Measurements from ENCODE around the gene ARF1. TPM values are rescaled to one million over a fixed set of nuclear protein-coding genes. Genes with fewer than 3 reads are reported as not detected.

ARF1 gene
- total and polyA plus RNA-seq, 2 donors (not counting 1 experiment from before 2014, with no cell fraction given): 193 to 389 TPM

DNA sequence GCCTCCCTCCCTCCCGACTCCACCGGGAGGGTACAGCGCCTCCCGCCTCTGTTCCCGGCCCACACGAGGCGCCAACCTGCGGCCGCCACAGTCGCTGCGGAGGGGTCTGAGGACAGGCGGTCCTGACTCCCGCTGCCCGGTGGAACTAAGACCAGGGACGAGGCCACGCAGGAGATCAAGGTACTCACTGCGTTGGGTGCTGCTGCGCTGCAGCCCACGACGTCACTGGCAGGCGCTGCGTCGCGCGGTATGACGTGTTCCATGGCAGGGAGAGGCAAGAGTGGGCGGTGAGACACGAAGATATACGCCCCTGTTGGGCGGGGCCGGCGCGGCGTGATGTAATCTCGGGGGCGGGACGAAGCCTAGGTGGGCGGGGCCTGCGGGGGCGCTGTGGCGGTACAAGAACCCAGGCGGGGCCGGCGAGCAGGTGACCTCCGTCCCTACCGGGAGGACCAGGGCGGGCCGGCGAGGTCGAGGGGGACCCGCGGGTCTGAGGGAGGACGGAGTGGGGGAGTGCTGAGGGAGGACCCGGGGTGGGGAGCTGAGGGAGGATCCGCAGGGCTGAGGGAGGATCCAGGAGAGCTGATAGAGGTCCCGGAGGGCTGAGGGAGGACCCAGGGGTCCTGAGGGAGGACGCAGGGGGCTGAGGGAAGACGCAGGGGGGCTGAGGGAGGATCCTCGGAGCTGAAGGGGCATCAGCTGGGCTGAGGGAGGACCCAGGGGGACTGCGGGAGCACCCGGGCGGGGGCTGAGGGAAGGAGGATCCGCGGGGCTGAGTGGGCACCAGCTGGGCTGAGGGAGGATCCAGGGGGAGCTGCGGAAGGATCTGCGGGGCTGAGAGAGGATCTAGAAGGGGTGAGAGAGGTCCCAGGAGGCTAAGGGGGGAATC is 26.8 kb downstream of the ARF1 start, which contains the start of gene MRPL55:
TSS of gene MRPL55 (minus strand) at position 227 of the 889 bp plus-strand sequence. CDS start 1,039 bp downstream, outside the sequence.
- H2AFZ ChIP-seq (ENCODE audit: insufficient read depth, low read depth, low read length, poor library complexity, severe bottlenecking): peak within 1 kb of the TSS; percentile 80
- H4K20me1 ChIP-seq (ENCODE audit: control insufficient read depth, insufficient read depth, low read length, poor library complexity, severe bottlenecking): no peaks in the 10 kb centered on the region
- intact Hi-C loops (cut with micrococcal nuclease): loop anchor here (1.0 to 10.0 kb wide), 7 partner anchors 27 to 1395 kb away; partner anchors contain the start of genes ARF1, GUK1, IBA57 and NUP133
- TF ChIP-seq, protein P1, sequence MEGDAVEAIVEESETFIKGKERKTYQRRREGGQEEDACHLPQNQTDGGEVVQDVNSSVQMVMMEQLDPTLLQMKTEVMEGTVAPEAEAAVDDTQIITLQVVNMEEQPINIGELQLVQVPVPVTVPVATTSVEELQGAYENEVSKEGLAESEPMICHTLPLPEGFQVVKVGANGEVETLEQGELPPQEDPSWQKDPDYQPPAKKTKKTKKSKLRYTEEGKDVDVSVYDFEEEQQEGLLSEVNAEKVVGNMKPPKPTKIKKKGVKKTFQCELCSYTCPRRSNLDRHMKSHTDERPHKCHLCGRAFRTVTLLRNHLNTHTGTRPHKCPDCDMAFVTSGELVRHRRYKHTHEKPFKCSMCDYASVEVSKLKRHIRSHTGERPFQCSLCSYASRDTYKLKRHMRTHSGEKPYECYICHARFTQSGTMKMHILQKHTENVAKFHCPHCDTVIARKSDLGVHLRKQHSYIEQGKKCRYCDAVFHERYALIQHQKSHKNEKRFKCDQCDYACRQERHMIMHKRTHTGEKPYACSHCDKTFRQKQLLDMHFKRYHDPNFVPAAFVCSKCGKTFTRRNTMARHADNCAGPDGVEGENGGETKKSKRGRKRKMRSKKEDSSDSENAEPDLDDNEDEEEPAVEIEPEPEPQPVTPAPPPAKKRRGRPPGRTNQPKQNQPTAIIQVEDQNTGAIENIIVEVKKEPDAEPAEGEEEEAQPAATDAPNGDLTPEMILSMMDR (IDR thresholded peaks at IDR 0.05): no peak
- no peak for TF ChIP-seq EZH2 (IDR thresholded peaks at IDR 0.05; ENCODE audit: borderline replicate concordance, insufficient read depth, low read depth, low read length, poor library complexity, severe bottlenecking)
- peak within 1 kb of the TSS; percentile 60 to 97 (median 95) for H3K4me3 ChIP-seq (ENCODE audit: control extremely low read depth in 1 of 5, extremely low read depth in 1 of 5, insufficient read depth in 1 of 5, low read depth in 2 of 5, low read length in 4 of 5)
- peak within 1 kb of the TSS; percentile 87 for H3K27ac Mint-ChIP-seq
- peaks cover 0 to 17% of the 10 kb centered on the region in 2 experiments for H3K36me3 ChIP-seq (replicated peaks in 1 of 2; ENCODE audit: control extremely low read depth in 1 of 2, control insufficient read depth in 1 of 2, extremely low read depth in 1 of 2, insufficient read depth in 2 of 2, low read length in 1 of 2)
- no peaks in the 10 kb centered on the region for H3K9me3 ChIP-seq (ENCODE audit: control extremely low read depth in 1 of 3, control insufficient read depth in 2 of 3, insufficient read depth in 1 of 3, low read length in 2 of 3)
- peaks cover 25% of the 10 kb centered on the region for H3K4me1 Mint-ChIP-seq
- peak within 1 kb of the TSS; percentile 95 for H3K27ac ChIP-seq (ENCODE audit: low read length in 2 of 2)
- peak; percentile 99 for ATAC-seq (ENCODE audit: low read depth)
- 1% methylated on average over 65 of the region's 66 CpGs for WGBS (ENCODE audit: insufficient coverage)
- no peaks in the 10 kb centered on the region for H3K27me3 ChIP-seq (replicated peaks in 1 of 4; ENCODE audit: control extremely low read depth in 1 of 4, control insufficient read depth in 3 of 4, insufficient read depth in 4 of 4, low read length in 3 of 4)
- peaks cover 28% of the 10 kb centered on the region for H3K79me2 ChIP-seq (ENCODE audit: control insufficient read depth, insufficient read depth, low read length)
- peaks cover 17 to 26% of the 10 kb centered on the region in 2 donors for H3K4me1 ChIP-seq (ENCODE audit: control insufficient read depth in 2 of 2, insufficient read depth in 2 of 2, low read length in 2 of 2)
- POLR2A ChIA-PET: interaction anchor here (0.6 to 1.2 kb wide), 6 partner anchors 26 to 359 kb away, joined by 3 to 13 read pairs (median 4); partner anchors contain the start of genes ARF1 and IBA57
- no peaks in the 10 kb centered on the region for H3K9me3 Mint-ChIP-seq (ENCODE audit: insufficient read depth)
- H3K27me3 Mint-ChIP-seq: no peaks in the 10 kb centered on the region
- CTCF ChIA-PET: interaction anchor here (0.7 to 2.1 kb wide), 4 partner anchors 9 to 27 kb away, joined by 3 to 9 read pairs (median 4); partner anchors contain the start of gene ARF1
- DNase-seq: peak; percentile 98
- peak within 1 kb of the TSS; percentile 92 for H3K4me3 Mint-ChIP-seq
- H3K9ac ChIP-seq (ENCODE audit: low read length): peak within 1 kb of the TSS; percentile 85
- H3K4me2 ChIP-seq (replicated peaks; ENCODE audit: low read depth, low read length, poor library complexity, severe bottlenecking): peak within 1 kb of the TSS; percentile 96

Measured in B cell (primary cell).